Measurements from ENCODE around the gene LAMA5.

The LAMA5 gene

DNA sequence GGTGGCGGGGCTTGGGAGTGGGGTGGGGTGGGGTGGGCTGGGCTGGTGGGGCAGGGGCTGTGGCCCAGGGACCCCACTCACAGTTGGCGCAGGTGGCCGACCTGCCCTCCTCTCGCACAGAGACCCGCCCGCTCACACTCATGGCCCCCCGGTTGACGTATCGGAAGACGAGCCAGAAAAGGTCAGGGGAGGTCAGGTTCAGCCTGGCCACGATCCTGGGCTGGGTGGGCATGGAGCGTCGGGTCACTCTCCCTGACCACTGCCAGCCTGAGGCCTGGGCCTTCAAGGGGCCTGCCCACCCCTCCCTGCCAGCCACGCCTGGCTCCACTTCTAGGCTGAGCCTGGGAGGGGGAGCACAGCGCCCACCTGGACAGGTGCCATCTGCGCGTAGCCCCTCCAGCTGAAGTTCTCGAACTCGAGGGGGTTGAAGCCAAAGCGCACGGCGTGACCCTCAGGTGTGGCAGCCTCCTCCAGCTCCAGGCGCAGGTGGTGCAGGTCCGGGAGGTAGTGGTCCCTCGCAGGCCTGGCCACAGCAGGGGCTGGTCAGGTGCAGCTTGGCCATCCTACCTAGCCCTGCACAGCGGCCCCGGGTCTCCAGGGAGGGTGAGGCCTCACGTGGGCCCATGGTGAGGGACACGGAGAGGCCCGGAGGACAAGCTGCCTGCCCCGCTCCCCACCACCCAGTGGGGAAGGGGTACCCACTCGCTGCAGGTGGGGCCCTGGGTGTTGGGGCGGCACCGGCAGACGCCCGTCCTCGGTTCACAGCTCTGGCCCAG, 33.1 kb downstream of the LAMA5 start:
- H3K4me1 ChIP-seq (ENCODE audit: insufficient read depth, low read length), result no peaks in the 10 kb centered on the region
- H3K27ac ChIP-seq (ENCODE audit: low read depth, low read length), result no peak overlapping the region
- H3K27me3 ChIP-seq (ENCODE audit: insufficient read depth, low read length), result no peaks in the 10 kb centered on the region
- no peaks in the 10 kb centered on the region for H3K9me3 ChIP-seq (ENCODE audit: insufficient read depth, low read depth, low read length)
- no peak overlapping the region for H3K4me3 ChIP-seq (ENCODE audit: low read length)
- peaks cover 88% of the 10 kb centered on the region for H3K36me3 ChIP-seq (ENCODE audit: insufficient read depth, low read length)
- 92% methylated on average over 37 of the region's 37 CpGs for WGBS
- H3K9ac ChIP-seq (ENCODE audit: low read depth, low read length), result no peak overlapping the region

DNA sequence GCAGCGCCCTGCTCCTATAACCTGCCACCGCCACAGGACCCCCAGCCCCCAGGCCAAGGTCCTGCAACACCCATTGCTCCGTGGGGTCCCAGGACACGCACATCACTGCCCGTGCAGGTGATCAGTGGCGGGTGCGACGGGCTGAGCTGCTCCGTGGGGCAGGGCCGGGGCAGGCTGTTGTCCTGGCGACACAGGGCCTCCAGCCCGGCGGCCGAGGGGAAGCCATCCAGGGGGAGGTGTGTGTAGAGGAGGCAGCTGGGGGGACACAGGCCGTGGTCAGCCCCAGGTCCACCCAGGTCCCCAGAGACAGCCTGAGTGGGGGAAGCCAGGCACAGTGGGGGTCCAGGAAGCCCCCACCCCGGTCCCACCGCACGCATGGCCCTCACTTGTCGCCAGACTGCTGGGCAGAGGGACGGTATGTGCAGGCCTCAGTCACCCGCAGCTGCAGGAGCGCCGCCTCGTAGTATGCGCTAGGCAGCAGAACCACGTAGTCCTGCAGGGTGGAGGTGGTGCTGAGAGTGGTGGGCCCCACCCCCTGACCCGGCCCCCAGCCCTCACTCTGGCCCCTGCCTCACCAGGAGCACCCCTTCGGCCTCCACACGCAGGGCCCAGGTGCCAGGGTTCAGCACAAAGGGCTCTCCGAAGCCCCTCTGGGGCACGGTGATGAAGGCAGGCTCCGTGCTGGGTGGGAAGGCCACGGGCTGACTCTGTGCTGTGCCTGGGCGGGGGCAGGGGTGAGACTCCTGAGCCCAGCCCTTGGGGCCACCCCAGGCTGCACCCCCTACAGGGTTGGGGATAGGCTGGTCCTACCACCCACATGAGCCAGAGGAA, 33.9 kb downstream of the LAMA5 start:
- H3K36me3 ChIP-seq (ENCODE audit: insufficient read depth, low read length), result peaks cover 90% of the 10 kb centered on the region

GRCh38 chr20:62332421-62332820, 34.7 kb downstream of the LAMA5 start:
- H3K9me3 ChIP-seq (ENCODE audit: insufficient read depth, low read depth, low read length), result no peaks in the 10 kb centered on the region
- H3K27ac ChIP-seq (ENCODE audit: low read depth, low read length), result no peak overlapping the region
- no peak overlapping the region for H3K9ac ChIP-seq (ENCODE audit: low read depth, low read length)
- no peaks in the 10 kb centered on the region for H3K4me1 ChIP-seq (ENCODE audit: insufficient read depth, low read length)
- H3K27me3 ChIP-seq (ENCODE audit: insufficient read depth, low read length), result no peaks in the 10 kb centered on the region
- H3K36me3 ChIP-seq (ENCODE audit: insufficient read depth, low read length), result peaks cover 90% of the 10 kb centered on the region
- 91% methylated on average over 16 of the region's 16 CpGs for WGBS
- no peak overlapping the region for H3K4me3 ChIP-seq (ENCODE audit: low read length)

More for the DNA sequence above, 33.9 kb downstream of the LAMA5 start:
- Histone ChIP-seq H3K9me3 (ENCODE audit: insufficient read depth, low read depth, low read length) (no peaks in the 10 kb centered on the region), H3K27me3 (ENCODE audit: insufficient read depth, low read length) (no peaks in the 10 kb centered on the region), H3K4me1 (ENCODE audit: insufficient read depth, low read length) (no peaks in the 10 kb centered on the region), H3K9ac (ENCODE audit: low read depth, low read length) (no peak overlapping the region), H3K4me3 (ENCODE audit: low read length) (no peak overlapping the region), H3K27ac (ENCODE audit: low read depth, low read length) (no peak overlapping the region)
- 95% methylated on average over 34 of the region's 34 CpGs for whole genome bisulfite sequencing

GRCh38 chr20:62331347-62331746, 35.8 kb downstream of the LAMA5 start:
- Histone ChIP-seq H3K4me3 (ENCODE audit: low read length) (no peak overlapping the region), H3K27ac (ENCODE audit: low read depth, low read length) (no peak overlapping the region), H3K9me3 (ENCODE audit: insufficient read depth, low read depth, low read length) (no peaks in the 10 kb centered on the region), H3K9ac (ENCODE audit: low read depth, low read length) (no peak overlapping the region), H3K4me1 (ENCODE audit: insufficient read depth, low read length) (no peaks in the 10 kb centered on the region), H3K27me3 (ENCODE audit: insufficient read depth, low read length) (no peaks in the 10 kb centered on the region), H3K36me3 (ENCODE audit: insufficient read depth, low read length) (peaks cover 90% of the 10 kb centered on the region)
- 96% methylated on average over 19 of the region's 19 CpGs for WGBS

- WGBS, result 94% methylated on average over 36 of the region's 46 CpGs
- no peaks in the 10 kb centered on the region for H3K4me1 ChIP-seq (ENCODE audit: insufficient read depth, low read length)
- no peaks in the 10 kb centered on the region for H3K9me3 ChIP-seq (ENCODE audit: insufficient read depth, low read depth, low read length)
- H3K9ac ChIP-seq (ENCODE audit: low read depth, low read length), result no peak overlapping the region
- no peak overlapping the region for H3K4me3 ChIP-seq (ENCODE audit: low read length)
- no peaks in the 10 kb centered on the region for H3K27me3 ChIP-seq (ENCODE audit: insufficient read depth, low read length)
- peaks cover 90% of the 10 kb centered on the region for H3K36me3 ChIP-seq (ENCODE audit: insufficient read depth, low read length)
- H3K27ac ChIP-seq (ENCODE audit: low read depth, low read length), result no peak overlapping the region
Measured at GRCh38 chr20:62330576-62331317, 36.4 kb downstream of the LAMA5 start.

GRCh38 chr20:62329389-62330377, 37.4 kb downstream of the LAMA5 start:
- H3K27me3 ChIP-seq (ENCODE audit: insufficient read depth, low read length), result no peaks in the 10 kb centered on the region
- H3K36me3 ChIP-seq (ENCODE audit: insufficient read depth, low read length), result peaks cover 92% of the 10 kb centered on the region
- no peaks in the 10 kb centered on the region for H3K4me1 ChIP-seq (ENCODE audit: insufficient read depth, low read length)
- H3K4me3 ChIP-seq (ENCODE audit: low read length), result no peak overlapping the region
- no peaks in the 10 kb centered on the region for H3K9me3 ChIP-seq (ENCODE audit: insufficient read depth, low read depth, low read length)
- no peak overlapping the region for H3K9ac ChIP-seq (ENCODE audit: low read depth, low read length)
- no peak overlapping the region for H3K27ac ChIP-seq (ENCODE audit: low read depth, low read length)
- WGBS, result 96% methylated on average over 37 of the region's 37 CpGs

GRCh38 chr20:62328684-62329388, 38.3 kb downstream of the LAMA5 start:
- no peaks in the 10 kb centered on the region for H3K9me3 ChIP-seq (ENCODE audit: insufficient read depth, low read depth, low read length)
- no peak overlapping the region for H3K27ac ChIP-seq (ENCODE audit: low read depth, low read length)
- WGBS, result 96% methylated on average over 26 of the region's 26 CpGs
- no peaks in the 10 kb centered on the region for H3K4me1 ChIP-seq (ENCODE audit: insufficient read depth, low read length)
- no peak overlapping the region for H3K9ac ChIP-seq (ENCODE audit: low read depth, low read length)
- peaks cover 94% of the 10 kb centered on the region for H3K36me3 ChIP-seq (ENCODE audit: insufficient read depth, low read length)
- H3K27me3 ChIP-seq (ENCODE audit: insufficient read depth, low read length), result no peaks in the 10 kb centered on the region
- no peak overlapping the region for H3K4me3 ChIP-seq (ENCODE audit: low read length)

GRCh38 chr20:62327726-62328495, 39.2 kb downstream of the LAMA5 start:
- Histone ChIP-seq H3K27ac (ENCODE audit: low read depth, low read length) (no peak overlapping the region), H3K4me3 (ENCODE audit: low read length) (no peak overlapping the region), H3K27me3 (ENCODE audit: insufficient read depth, low read length) (no peaks in the 10 kb centered on the region), H3K9ac (ENCODE audit: low read depth, low read length) (no peak overlapping the region), H3K36me3 (ENCODE audit: insufficient read depth, low read length) (peaks cover 95% of the 10 kb centered on the region), H3K9me3 (ENCODE audit: insufficient read depth, low read depth, low read length) (no peaks in the 10 kb centered on the region), H3K4me1 (ENCODE audit: insufficient read depth, low read length) (no peaks in the 10 kb centered on the region)
- WGBS, result 91% methylated on average over 33 of the region's 33 CpGs

DNA sequence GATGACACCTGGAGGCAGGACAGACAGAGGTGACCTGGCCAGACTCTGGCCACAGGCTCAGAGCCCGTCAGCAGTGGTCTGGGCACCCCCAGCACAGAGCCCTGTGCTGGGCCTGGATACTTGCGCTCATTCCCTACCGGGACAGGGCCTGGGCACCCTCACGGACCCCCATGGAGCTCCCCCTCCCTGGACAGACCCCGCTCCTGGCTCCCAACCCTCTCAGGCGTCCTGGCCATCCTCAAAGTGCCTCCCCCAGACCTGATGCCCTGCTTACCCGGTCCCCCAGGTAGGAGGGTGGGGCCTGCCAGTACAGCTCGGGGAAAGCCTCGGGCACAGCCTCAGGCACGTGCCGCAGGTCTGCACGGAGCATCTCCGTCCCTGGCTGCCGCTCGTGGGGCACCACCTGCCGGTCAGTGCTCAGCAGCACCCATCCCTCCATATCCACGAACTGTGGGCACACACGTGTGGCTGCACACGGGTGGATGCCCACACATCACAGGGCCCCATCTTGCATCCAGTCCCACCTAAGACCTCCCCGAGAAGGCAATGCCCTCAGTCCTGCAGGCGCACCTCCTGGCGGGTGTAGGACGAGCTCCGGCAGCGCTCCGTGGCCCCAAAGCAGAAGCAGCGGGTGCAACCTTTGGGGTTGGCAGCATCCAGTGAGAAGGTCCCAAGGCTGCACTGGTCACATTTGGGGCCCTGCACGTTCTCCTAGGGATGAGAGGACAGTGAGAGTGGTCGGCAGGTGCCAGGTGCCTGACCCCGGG, 40.0 kb downstream of the LAMA5 start:
- H3K36me3 ChIP-seq (ENCODE audit: insufficient read depth, low read length), result peaks cover 90% of the 10 kb centered on the region
- 86% methylated on average over 30 of the region's 30 CpGs for WGBS

More for the DNA sequence above, 40.0 kb downstream of the LAMA5 start:
- Histone ChIP-seq H3K9me3 (ENCODE audit: insufficient read depth, low read depth, low read length) (no peaks in the 10 kb centered on the region), H3K27me3 (ENCODE audit: insufficient read depth, low read length) (no peaks in the 10 kb centered on the region), H3K4me3 (ENCODE audit: low read length) (no peak overlapping the region), H3K4me1 (ENCODE audit: insufficient read depth, low read length) (no peaks in the 10 kb centered on the region), H3K9ac (ENCODE audit: low read depth, low read length) (no peak overlapping the region), H3K27ac (ENCODE audit: low read depth, low read length) (no peak overlapping the region)

All from HUES64 (cell line).